K562 (cell line): ENCODE data around the gene TMEM184B. TPM values are rescaled to one million over a fixed set of nuclear protein-coding genes. Genes with fewer than 3 reads are reported as not detected.

Experiments used
- EP300 ChIP-seq: IDR thresholded peaks from 2 replicates; pipeline ENCODE4 v1.6.1; 2012; ENCODE audit warnings: low read length, improper control_type of control experiment
- GTF2A2 ChIP-seq: IDR thresholded peaks from 2 replicates; pipeline ENCODE4 v1.6.1; 2016; ENCODE audit warnings: mild to moderate bottlenecking, missing genetic modification characterization, missing compliant biosample characterization
- MAZ ChIP-seq, 2 experiments: fragments of 450-650 bp in 1 of 2; sonication (generic) in 1 of 2; formaldehyde crosslinking; IDR thresholded peaks in 1 of 2; conservative IDR thresholded peaks in 1 of 2; 2 replicates each; pipeline versions ENCODE4 v1.4.0 to v1.5.0; 2020; ENCODE audit warnings: mild to moderate bottlenecking in 1 of 2, missing genetic modification reagents in 1 of 2
- ZBTB2 ChIP-seq: fragments of 450-650 bp; IDR thresholded peaks from 2 replicates; pipeline ENCODE4 v1.6.1; 2016; ENCODE audit warnings: antibody characterized with exemption
- ZNF431 ChIP-seq: sonication (generic); formaldehyde crosslinking; IDR thresholded peaks from 2 replicates; pipeline ENCODE4 v1.8.0; 2022; ENCODE audit warnings: mild to moderate bottlenecking, missing genetic modification reagents
- polyA plus RNA-seq, 8 experiments: library from polyadenylated mRNA; depleted of rRNA in 4 of 8; stranded (reverse) in 5 of 8; unstranded in 3 of 8; fragments of >200 nt; fragmentation: Nextera tagmentation in 2 of 8; fragmentation: Illumina TruSeq in 1 of 8; extraction: Ambion mirVana in 2 of 8; extraction: Trizol in 1 of 8; gene quantifications; 2 replicates each; pipeline versions ENCODE4 v1.2.1 to v1.2.3, GENCODE V29; 2011 to 2014; ENCODE audit warnings: inconsistent platforms in 1 of 8, missing spikeins in 1 of 8
- total RNA-seq, 7 experiments: library from RNA; depleted of rRNA in 6 of 7; stranded (reverse); fragments of >200 nt in 6 of 7; fragmentation: Illumina TruSeq in 2 of 7; extraction: Trizol in 2 of 7; gene quantifications; 2 replicates each; pipeline versions ENCODE4 v1.2.1 to v1.2.3, GENCODE V29; 2011 to 2021; ENCODE audit warnings: low replicate concordance in 1 of 7
- TF ChIP-seq, protein P1 (sequence below): fragments of 250-450 bp; sonication (Bioruptor Pico); IDR thresholded peaks from 2 replicates; pipeline ENCODE4 v1.5.0; 2021; ENCODE audit warnings: mild to moderate bottlenecking, moderate library complexity
- TF ChIP-seq, protein P2 (sequence below): sonication (generic); formaldehyde crosslinking; IDR thresholded peaks from 2 replicates; pipeline ENCODE4 v1.8.1; 2023; ENCODE audit warnings: mild to moderate bottlenecking, missing genetic modification reagents
- TF ChIP-seq, protein P3 (sequence below): fragments of 250-450 bp; sonication (Bioruptor Pico); IDR thresholded peaks from 2 replicates; pipeline ENCODE4 v1.5.0; 2021

TMEM184B gene
- total and polyA plus RNA-seq, 9 of the 15 experiments (the other 6 are each of a cell fraction or from before 2014, with no cell fraction given), result 0.31 to 25.1 (median 6.2) TPM

DNA sequence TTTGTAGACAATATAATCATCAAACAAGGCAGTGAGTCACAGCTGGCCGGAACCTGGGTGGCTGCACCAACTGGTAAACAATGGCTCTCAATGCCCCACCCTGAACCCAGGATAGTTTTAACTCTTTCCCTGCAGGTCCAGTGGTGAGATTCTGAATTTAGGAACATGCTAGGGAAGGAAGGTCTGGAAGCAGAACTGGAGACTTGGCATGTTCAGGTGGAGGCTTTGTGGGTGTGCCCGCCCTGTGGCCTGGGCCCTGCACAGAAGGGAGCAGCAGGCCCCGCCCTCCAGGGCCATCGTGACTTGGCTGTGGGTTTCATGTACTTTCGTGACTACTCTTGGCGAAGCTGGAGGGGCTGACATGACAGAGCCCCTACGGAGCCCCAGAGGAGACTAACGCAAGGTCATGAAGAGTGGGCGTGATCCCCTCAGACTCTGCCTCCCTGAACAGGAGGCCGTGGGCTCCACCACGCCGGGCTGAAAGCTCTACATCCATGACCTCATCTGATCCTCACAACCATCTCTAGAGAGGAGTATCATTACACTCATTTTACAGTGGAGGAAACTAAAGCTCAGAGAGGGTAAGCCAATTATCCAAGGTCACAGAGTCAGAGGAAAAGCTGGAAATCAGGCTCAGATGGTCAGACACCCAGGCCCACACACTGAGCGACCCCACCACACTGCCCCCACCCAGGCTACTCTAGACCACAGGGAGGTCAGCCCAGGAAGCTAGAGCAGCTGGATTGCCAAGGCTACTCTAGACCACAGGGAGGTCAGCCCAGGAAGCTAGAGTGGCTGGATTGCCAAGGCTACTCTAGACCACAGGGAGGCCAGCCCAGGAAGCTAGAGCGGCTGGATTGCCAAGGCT lies 43.7 kb downstream of the TMEM184B start (continued):
- TF ChIP-seq, protein P1, sequence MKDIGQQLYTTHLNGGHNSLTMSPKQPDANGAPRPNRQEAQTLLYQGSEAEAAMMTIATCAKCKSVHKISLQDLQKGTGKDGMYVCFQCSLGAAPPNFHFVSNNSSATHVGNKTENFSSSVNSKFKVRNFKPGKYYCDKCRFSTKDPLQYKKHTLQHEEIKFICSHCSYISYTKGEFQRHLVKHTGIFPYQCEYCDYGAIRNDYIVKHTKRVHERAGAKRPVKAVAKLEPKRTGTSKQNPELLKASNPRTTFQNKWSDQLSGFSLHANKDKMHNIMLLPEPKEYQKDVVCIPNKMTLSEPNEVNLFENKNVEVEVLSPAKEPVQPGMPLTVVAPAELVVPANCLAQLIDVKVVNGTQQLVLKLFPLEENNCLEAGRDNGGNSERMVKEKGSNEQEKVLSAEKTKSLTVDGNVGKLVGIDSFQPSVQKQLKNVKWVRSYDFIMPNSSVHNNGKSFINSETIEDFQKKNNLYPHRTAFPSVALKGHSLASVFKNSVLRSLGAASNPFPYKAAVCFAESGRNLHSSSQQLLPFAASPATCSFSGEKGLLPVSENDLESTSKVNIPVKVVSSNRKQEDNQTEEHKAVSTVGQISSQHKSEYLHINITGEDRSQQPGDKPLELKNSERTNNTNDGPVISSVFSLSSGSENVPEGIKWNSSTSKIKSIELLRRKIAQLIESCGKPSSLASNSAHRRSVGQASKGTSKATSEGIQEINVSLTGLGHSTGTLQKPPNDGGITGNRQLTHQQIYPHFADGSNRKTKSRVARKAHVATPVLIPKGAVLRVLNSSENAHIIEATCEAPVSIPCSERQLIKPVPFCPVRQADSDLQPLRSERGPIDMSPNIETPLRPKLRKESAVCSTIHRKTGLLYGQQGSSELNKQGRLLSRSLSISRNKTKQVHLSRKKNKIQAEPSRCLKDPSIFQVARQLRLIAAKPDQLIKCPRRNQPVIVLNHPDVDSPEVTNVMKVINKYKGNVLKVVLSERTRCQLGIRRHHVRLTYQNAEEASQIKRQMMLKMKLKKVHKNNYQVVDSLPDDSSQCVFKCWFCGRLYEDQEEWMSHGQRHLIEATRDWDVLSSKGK (CRISPR knock-in tag), result no peak
- TF ChIP-seq GTF2A2 (tag) (no peak), ZNF431 (no peak), MAZ (CRISPR knock-in tag; conservative IDR thresholded peaks at IDR 0.05 in 1 of 2, IDR thresholded peaks at IDR 0.05 in 1 of 2) (no peak), EP300 (no peak), ZBTB2 (no peak)
- TF ChIP-seq, protein P2, sequence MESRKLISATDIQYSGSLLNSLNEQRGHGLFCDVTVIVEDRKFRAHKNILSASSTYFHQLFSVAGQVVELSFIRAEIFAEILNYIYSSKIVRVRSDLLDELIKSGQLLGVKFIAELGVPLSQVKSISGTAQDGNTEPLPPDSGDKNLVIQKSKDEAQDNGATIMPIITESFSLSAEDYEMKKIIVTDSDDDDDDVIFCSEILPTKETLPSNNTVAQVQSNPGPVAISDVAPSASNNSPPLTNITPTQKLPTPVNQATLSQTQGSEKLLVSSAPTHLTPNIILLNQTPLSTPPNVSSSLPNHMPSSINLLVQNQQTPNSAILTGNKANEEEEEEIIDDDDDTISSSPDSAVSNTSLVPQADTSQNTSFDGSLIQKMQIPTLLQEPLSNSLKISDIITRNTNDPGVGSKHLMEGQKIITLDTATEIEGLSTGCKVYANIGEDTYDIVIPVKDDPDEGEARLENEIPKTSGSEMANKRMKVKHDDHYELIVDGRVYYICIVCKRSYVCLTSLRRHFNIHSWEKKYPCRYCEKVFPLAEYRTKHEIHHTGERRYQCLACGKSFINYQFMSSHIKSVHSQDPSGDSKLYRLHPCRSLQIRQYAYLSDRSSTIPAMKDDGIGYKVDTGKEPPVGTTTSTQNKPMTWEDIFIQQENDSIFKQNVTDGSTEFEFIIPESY (CRISPR knock-in tag), result no peak
- TF ChIP-seq, protein P3, sequence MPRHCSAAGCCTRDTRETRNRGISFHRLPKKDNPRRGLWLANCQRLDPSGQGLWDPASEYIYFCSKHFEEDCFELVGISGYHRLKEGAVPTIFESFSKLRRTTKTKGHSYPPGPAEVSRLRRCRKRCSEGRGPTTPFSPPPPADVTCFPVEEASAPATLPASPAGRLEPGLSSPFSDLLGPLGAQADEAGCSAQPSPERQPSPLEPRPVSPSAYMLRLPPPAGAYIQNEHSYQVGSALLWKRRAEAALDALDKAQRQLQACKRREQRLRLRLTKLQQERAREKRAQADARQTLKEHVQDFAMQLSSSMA (CRISPR knock-in tag), result no peak
